K562 (cell line): Measurements from ENCODE around the gene JUNB. TPM values are rescaled to one million over a fixed set of nuclear protein-coding genes. Genes with fewer than 3 reads are reported as not detected.

ENCODE experiments used
- ATAC-seq: fragments of 200-7000 bp; cut with Tn5 transposase; 3 replicates; pipeline ENCODE4 v1.9.1; 2020; ENCODE audit warnings: moderate library complexity
- BruUV-seq: library from RNA; stranded (reverse); fragments of 400-500 nt; replicated peaks from 2 replicates; lab custom pipeline; 2021; lab: Mats Ljungman, UMichigan
- CTCF ChIA-PET: fragments of 300-600 bp; formaldehyde crosslinking; extraction: SDS; loops from one replicate; lab custom pipeline; 2021; ENCODE audit warnings: low intra/inter-chr PET ratio; lab: Yijun Ruan, JAX
- POLR2A ChIA-PET: fragments of 300-600, 350-650 bp; sonication (Branson Sonifier 250); formaldehyde crosslinking; extraction: SDS; loops from one replicate; lab custom pipeline; 2021; ENCODE audit warnings: antibody characterized with exemption, inconsistent platforms; lab: Yijun Ruan, JAX
- DNase-seq, 4 experiments: peaks; one replicate each; pipeline versions ENCODE4 v3.0.0 to v3.0.0-alpha.2; 2011 to 2018; ENCODE audit warnings: low spot score in 3 of 4, mixed read lengths in 3 of 4; ENCODE audit errors: extremely low read depth in 1 of 4
- FAIRE-seq: peaks from 2 replicates; lab custom pipeline; 2011; peaks lifted over from hg19 to GRCh38; lab: Jason Lieb, UNC
- H2AFZ ChIP-seq: 2 replicates; pipeline ENCODE4 v1.6.0; 2011; ENCODE audit warnings: low read depth, low read length, control low read depth, inconsistent platforms
- H3K27ac ChIP-seq: fragments of 200-600 bp; 3 replicates; pipeline ENCODE4 v1.8.0; 2011; ENCODE audit warnings: low read depth, mild to moderate bottlenecking, control low read depth, inconsistent platforms, low read length, moderate library complexity, mixed read lengths; ENCODE audit errors: extremely low read depth
- H3K27me3 ChIP-seq, 2 experiments: fragments of 300-600 bp in 1 of 2; 2 replicates in 1 of 2; 3 replicates in 1 of 2; pipeline versions ENCODE4 v1.6.0 to v1.8.0; 2011; ENCODE audit warnings: inconsistent platforms in 2 of 2, low read length in 2 of 2, mild to moderate bottlenecking in 1 of 2, mixed read lengths in 1 of 2, moderate library complexity in 1 of 2; ENCODE audit not compliant: control insufficient read depth in 2 of 2, insufficient read depth in 2 of 2
- H3K36me3 ChIP-seq: fragments of 300-600 bp; 3 replicates; pipeline ENCODE4 v1.8.0; 2011; ENCODE audit warnings: mild to moderate bottlenecking, low read length, inconsistent platforms; ENCODE audit not compliant: control insufficient read depth, insufficient read depth
- H3K4me1 ChIP-seq, 2 experiments: fragments of 200-600 bp in 1 of 2; replicated peaks in 1 of 2; 2 replicates in 1 of 2; 3 replicates in 1 of 2; pipeline versions ENCODE4 v1.5.1 to v1.8.0; 2011; ENCODE audit warnings: inconsistent platforms in 2 of 2, low read length in 2 of 2, mild to moderate bottlenecking in 1 of 2, mixed read lengths in 1 of 2, moderate library complexity in 1 of 2; ENCODE audit not compliant: control insufficient read depth in 2 of 2, insufficient read depth in 2 of 2
- H3K4me2 ChIP-seq: 2 replicates; pipeline ENCODE4 v1.6.1; 2011; ENCODE audit warnings: low read length, control low read depth, inconsistent platforms, mixed read lengths; ENCODE audit not compliant: insufficient read depth
- H3K4me3 ChIP-seq: fragments of 200-600 bp; sonication (generic), shearing (Covaris generic); 2 replicates; pipeline ENCODE4 v1.5.1; 2016; ENCODE audit warnings: control low read depth, inconsistent platforms
- H3K79me2 ChIP-seq: fragments of 200-600 bp; 3 replicates; pipeline ENCODE4 v1.8.0; 2011; ENCODE audit warnings: low read length, inconsistent platforms; ENCODE audit not compliant: control insufficient read depth, insufficient read depth
- H3K9ac ChIP-seq, 2 experiments: 2 replicates each; pipeline versions ENCODE4 v1.6.0 to v1.6.1; 2011; ENCODE audit warnings: low read depth in 2 of 2, low read length in 2 of 2, control low read depth in 1 of 2, inconsistent platforms in 1 of 2, mild to moderate bottlenecking in 1 of 2, mixed read lengths in 1 of 2; ENCODE audit not compliant: insufficient read depth in 1 of 2
- H3K9me1 ChIP-seq: one replicate; pipeline ENCODE4 v1.6.0; 2011; ENCODE audit warnings: inconsistent platforms, mild to moderate bottlenecking, low read length, moderate library complexity; ENCODE audit not compliant: control insufficient read depth, insufficient read depth
- H3K9me3 ChIP-seq: replicated peaks from 2 replicates; pipeline ENCODE4 v1.5.1; 2011; ENCODE audit warnings: low read depth, low read length, inconsistent platforms; ENCODE audit not compliant: control insufficient read depth, insufficient read depth
- H4K20me1 ChIP-seq: replicated peaks from 2 replicates; pipeline ENCODE4 v1.6.1; 2011; ENCODE audit warnings: low read length, inconsistent platforms, mixed read lengths; ENCODE audit not compliant: control insufficient read depth, insufficient read depth
- ARNT ChIP-seq, 2 experiments: fragments of 450-650 bp; IDR thresholded peaks; 2 replicates each; pipeline ENCODE4 v1.6.1; 2016; ENCODE audit warnings: mild to moderate bottlenecking in 1 of 2
- CBFA2T2 ChIP-seq: fragments of 450-650 bp; conservative IDR thresholded peaks from 2 replicates; pipeline ENCODE4 v1.6.1; 2017; ENCODE audit warnings: mild to moderate bottlenecking
- EZH2 ChIP-seq: IDR thresholded peaks from 2 replicates; pipeline ENCODE4 v1.6.1; 2012; ENCODE audit warnings: low read depth, mild to moderate bottlenecking, inconsistent platforms, low read length, borderline replicate concordance
- GTF2B ChIP-seq: IDR thresholded peaks from 2 replicates; pipeline ENCODE4 v1.6.1; 2011; ENCODE audit not compliant: insufficient read length; ENCODE audit errors: extremely low read depth
- KDM1A ChIP-seq, 2 experiments: fragments of 450-650 bp; IDR thresholded peaks; 2 replicates each; pipeline ENCODE4 v1.6.1; 2016; ENCODE audit warnings: mild to moderate bottlenecking in 2 of 2
- MEF2A ChIP-seq: IDR thresholded peaks from 2 replicates; pipeline ENCODE4 v1.6.1; 2011; ENCODE audit warnings: low read depth, mild to moderate bottlenecking, low read length, moderate library complexity; ENCODE audit not compliant: control insufficient read depth
- PPARD ChIP-seq: fragments of 250-450 bp; sonication (Bioruptor Pico); IDR thresholded peaks from 2 replicates; pipeline ENCODE4 v1.8.0; 2022; ENCODE audit warnings: inconsistent platforms, mild to moderate bottlenecking, moderate library complexity
- RB1 ChIP-seq: fragments of 450-650 bp; IDR thresholded peaks from 2 replicates; pipeline ENCODE4 v1.6.1; 2017; ENCODE audit warnings: low read depth, mild to moderate bottlenecking
- TCF3 ChIP-seq: sonication (generic); formaldehyde crosslinking; IDR thresholded peaks from 2 replicates; pipeline ENCODE4 v1.4.0; 2020; ENCODE audit warnings: mild to moderate bottlenecking, missing genetic modification reagents
- TRIM24 ChIP-seq, 2 experiments: fragments of 450-650 bp; IDR thresholded peaks; 2 replicates each; pipeline ENCODE4 v1.6.1; 2016
- ZNF134 ChIP-seq: fragments of 250-450 bp; sonication (Bioruptor Pico); conservative IDR thresholded peaks from 2 replicates; pipeline ENCODE4 v1.4.0; 2020
- ZNF639 ChIP-seq, 2 experiments: fragments of 200-800 bp in 1 of 2; sonication (Bioruptor generic) in 1 of 2; sonication (generic) in 1 of 2; formaldehyde crosslinking in 1 of 2; IDR thresholded peaks in 1 of 2; conservative IDR thresholded peaks in 1 of 2; 2 replicates each; pipeline versions ENCODE4 v1.5.0 to v1.6.1; 2016 to 2020; ENCODE audit warnings: missing compliant biosample characterization in 1 of 2, missing genetic modification characterization in 1 of 2, missing genetic modification reagents in 1 of 2
- ZNF77 ChIP-seq: fragments of 250-450 bp; sonication (Bioruptor Pico); IDR thresholded peaks from 2 replicates; pipeline ENCODE4 v1.5.0; 2020
- WGBS: fragments of 100-300 bp; shearing (Covaris generic); methylation state at CpG from one replicate; pipeline ENCODE4 v1.1.6; 2016; ENCODE audit warnings: low coverage, mixed read lengths; ENCODE audit not compliant: insufficient coverage; ENCODE audit errors: missing lambda C conversion rate; 5-methylcytosine and 5-hydroxymethylcytosine counted together
- in situ Hi-C: fragments of 300-500 bp; cut with MboI; formaldehyde crosslinking; loops from 4 replicates; pipeline ENCODE4 v1.15.0; 2018; ENCODE audit warnings: inconsistent platforms, mixed read lengths
- intact Hi-C: fragments of 100-400 bp; cut with micrococcal nuclease; formaldehyde crosslinking; loops from 2 replicates; pipeline ENCODE4 v1.14.2; 2022
- polyA plus RNA-seq, 8 experiments: library from polyadenylated mRNA; depleted of rRNA in 4 of 8; stranded (reverse) in 5 of 8; unstranded in 3 of 8; fragments of >200 nt; fragmentation: Nextera tagmentation in 2 of 8; fragmentation: Illumina TruSeq in 1 of 8; extraction: Ambion mirVana in 2 of 8; extraction: Trizol in 1 of 8; gene quantifications; 2 replicates each; pipeline versions ENCODE4 v1.2.1 to v1.2.3, GENCODE V29; 2011 to 2014; ENCODE audit warnings: inconsistent platforms in 1 of 8, missing spikeins in 1 of 8
- total RNA-seq, 7 experiments: library from RNA; depleted of rRNA in 6 of 7; stranded (reverse); fragments of >200 nt in 6 of 7; fragmentation: Illumina TruSeq in 2 of 7; extraction: Trizol in 2 of 7; gene quantifications; 2 replicates each; pipeline versions ENCODE4 v1.2.1 to v1.2.3, GENCODE V29; 2011 to 2021; ENCODE audit warnings: low replicate concordance in 1 of 7
- TF ChIP-seq, protein P1 (sequence below): fragments of 450-650 bp; formaldehyde crosslinking; IDR thresholded peaks from 2 replicates; pipeline ENCODE4 v1.4.0; 2022; ENCODE audit warnings: mild to moderate bottlenecking, moderate library complexity
- TF ChIP-seq, protein P2 (sequence below): sonication (generic); formaldehyde crosslinking; IDR thresholded peaks from 2 replicates; pipeline ENCODE4 v1.8.0; 2023; ENCODE audit warnings: mild to moderate bottlenecking, missing genetic modification reagents
- TF ChIP-seq, protein P3 (sequence below): sonication (generic); formaldehyde crosslinking; IDR thresholded peaks from 2 replicates; pipeline ENCODE4 v1.8.1; 2022; ENCODE audit warnings: missing genetic modification reagents

JUNB gene
- total and polyA plus RNA-seq, 9 of the 15 experiments (the other 6 are each of a cell fraction or from before 2014, with no cell fraction given) = 0.23 to 88.1 (median 13.1) TPM

DNA sequence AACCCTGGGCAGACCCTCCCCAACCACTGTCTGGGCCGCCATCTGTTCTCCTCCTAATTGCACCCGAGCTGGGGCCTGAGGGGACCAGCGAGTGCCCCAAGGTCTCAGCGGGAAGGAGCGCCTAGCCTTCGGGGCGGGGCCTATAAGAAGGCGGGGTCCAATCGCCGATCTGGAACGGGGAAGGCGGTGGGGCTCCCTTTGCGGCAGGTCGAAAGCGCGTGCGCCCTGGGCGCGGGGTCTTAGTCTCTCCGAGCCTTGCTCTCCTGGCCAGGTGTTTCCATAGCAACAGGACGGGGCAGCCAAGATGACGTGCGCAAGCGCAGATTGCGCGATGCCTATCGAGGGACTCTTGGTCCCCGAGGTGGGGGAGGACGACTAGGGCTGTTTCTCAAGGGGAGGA is 49.8 kb downstream of the JUNB start (continued):
- TF ChIP-seq KDM1A (IDR thresholded peaks at IDR 0.05) = peak; percentile 12 to 21; a peak in 1 of 4 replicates
- TF ChIP-seq CBFA2T2 = no peak

- Histone ChIP-seq H3K9ac (no peak overlapping the region), H3K9me1 (peaks cover 4% of the 10 kb centered on the region), H3K36me3 (peaks cover 19% of the 10 kb centered on the region; the same call in 2 of the 3 replicates), H3K9me3 (no peaks in the 10 kb centered on the region), H3K4me2 (no peak overlapping the region), H3K4me1 (peaks cover 34 to 48% of the 10 kb centered on the region in 2 experiments), H2AFZ (no peak overlapping the region), H3K79me2 (peaks cover 20% of the 10 kb centered on the region), H3K27ac (no peak overlapping the region; the same call in 2 of the 3 replicates), H4K20me1 (peaks cover 6% of the 10 kb centered on the region; the same call in 1 of the 2 replicates), H3K27me3 (no peaks in the 10 kb centered on the region; a peak in 1 of 5 replicates), H3K4me3 (no peak overlapping the region)
- 93% methylated on average over 17 of the region's 18 CpGs for WGBS
- FAIRE-seq (no peak), ATAC-seq (no peak), DNase-seq (no peak)
- ChIA-PET CTCF (no interaction called here), POLR2A (no interaction called here)
- in situ Hi-C loops (no loop called here), intact Hi-C loops (loop anchor here (5.0 kb wide), 1 partner anchor 65 kb away; the partner anchor contains the start of gene HOOK2)
- no TSS peak for BruUV-seq
- no peak for TF ChIP-seq PPARD
- no peak for TF ChIP-seq ZNF77 (CRISPR knock-in tag)
- TF ChIP-seq GTF2B = no peak
- no peak for TF ChIP-seq EZH2
- no peak for TF ChIP-seq CBFA2T2
- TF ChIP-seq, protein P1, sequence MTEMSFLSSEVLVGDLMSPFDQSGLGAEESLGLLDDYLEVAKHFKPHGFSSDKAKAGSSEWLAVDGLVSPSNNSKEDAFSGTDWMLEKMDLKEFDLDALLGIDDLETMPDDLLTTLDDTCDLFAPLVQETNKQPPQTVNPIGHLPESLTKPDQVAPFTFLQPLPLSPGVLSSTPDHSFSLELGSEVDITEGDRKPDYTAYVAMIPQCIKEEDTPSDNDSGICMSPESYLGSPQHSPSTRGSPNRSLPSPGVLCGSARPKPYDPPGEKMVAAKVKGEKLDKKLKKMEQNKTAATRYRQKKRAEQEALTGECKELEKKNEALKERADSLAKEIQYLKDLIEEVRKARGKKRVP = no peak
- TF ChIP-seq, protein P2, sequence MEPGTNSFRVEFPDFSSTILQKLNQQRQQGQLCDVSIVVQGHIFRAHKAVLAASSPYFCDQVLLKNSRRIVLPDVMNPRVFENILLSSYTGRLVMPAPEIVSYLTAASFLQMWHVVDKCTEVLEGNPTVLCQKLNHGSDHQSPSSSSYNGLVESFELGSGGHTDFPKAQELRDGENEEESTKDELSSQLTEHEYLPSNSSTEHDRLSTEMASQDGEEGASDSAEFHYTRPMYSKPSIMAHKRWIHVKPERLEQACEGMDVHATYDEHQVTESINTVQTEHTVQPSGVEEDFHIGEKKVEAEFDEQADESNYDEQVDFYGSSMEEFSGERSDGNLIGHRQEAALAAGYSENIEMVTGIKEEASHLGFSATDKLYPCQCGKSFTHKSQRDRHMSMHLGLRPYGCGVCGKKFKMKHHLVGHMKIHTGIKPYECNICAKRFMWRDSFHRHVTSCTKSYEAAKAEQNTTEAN = 0 out of 2 replicates have a peak, but pooled peaks have one; percentile 57
- no peak for TF ChIP-seq ZNF639 (CRISPR knock-in tag; conservative IDR thresholded peaks at IDR 0.05 in 1 of 2, IDR thresholded peaks at IDR 0.05 in 1 of 2)
- TF ChIP-seq ZNF134 = no peak
- TF ChIP-seq MEF2A = no peak
- TF ChIP-seq, protein P3, sequence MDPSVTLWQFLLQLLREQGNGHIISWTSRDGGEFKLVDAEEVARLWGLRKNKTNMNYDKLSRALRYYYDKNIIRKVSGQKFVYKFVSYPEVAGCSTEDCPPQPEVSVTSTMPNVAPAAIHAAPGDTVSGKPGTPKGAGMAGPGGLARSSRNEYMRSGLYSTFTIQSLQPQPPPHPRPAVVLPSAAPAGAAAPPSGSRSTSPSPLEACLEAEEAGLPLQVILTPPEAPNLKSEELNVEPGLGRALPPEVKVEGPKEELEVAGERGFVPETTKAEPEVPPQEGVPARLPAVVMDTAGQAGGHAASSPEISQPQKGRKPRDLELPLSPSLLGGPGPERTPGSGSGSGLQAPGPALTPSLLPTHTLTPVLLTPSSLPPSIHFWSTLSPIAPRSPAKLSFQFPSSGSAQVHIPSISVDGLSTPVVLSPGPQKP (CRISPR knock-in tag) = 0 out of 2 replicates have a peak, but pooled peaks have one; percentile 29
- TF ChIP-seq TRIM24 (IDR thresholded peaks at IDR 0.05) = no peak
- no peak for TF ChIP-seq RB1
- TF ChIP-seq TCF3 = no peak
- no peak for TF ChIP-seq ARNT (IDR thresholded peaks at IDR 0.05)
Observed at GRCh38 chr19:12842511-12842910, 51.2 kb downstream of the JUNB start.
